SK-N-SH (cell line): Measurements from ENCODE around the gene CAPRIN2.

Experiments
- GABPA ChIP-seq: IDR thresholded peaks from 2 replicates; pipeline ENCODE4 v1.4.0; 2012; ENCODE audit warnings: low read depth, mild to moderate bottlenecking
- TF ChIP-seq, protein P1 (sequence below): fragments of 200-600 bp; sonication (generic); IDR thresholded peaks from 2 replicates; pipeline ENCODE4 v1.6.1; 2017; ENCODE audit warnings: antibody characterized with exemption, mild to moderate bottlenecking, moderate library complexity
- TF ChIP-seq, protein P2 (sequence below): IDR thresholded peaks from 2 replicates; pipeline ENCODE4; 2012

GRCh38 chr12:30740274-30740673, 14.5 kb downstream of the CAPRIN2 start:
- no peak for TF ChIP-seq GABPA
- TF ChIP-seq, protein P1, sequence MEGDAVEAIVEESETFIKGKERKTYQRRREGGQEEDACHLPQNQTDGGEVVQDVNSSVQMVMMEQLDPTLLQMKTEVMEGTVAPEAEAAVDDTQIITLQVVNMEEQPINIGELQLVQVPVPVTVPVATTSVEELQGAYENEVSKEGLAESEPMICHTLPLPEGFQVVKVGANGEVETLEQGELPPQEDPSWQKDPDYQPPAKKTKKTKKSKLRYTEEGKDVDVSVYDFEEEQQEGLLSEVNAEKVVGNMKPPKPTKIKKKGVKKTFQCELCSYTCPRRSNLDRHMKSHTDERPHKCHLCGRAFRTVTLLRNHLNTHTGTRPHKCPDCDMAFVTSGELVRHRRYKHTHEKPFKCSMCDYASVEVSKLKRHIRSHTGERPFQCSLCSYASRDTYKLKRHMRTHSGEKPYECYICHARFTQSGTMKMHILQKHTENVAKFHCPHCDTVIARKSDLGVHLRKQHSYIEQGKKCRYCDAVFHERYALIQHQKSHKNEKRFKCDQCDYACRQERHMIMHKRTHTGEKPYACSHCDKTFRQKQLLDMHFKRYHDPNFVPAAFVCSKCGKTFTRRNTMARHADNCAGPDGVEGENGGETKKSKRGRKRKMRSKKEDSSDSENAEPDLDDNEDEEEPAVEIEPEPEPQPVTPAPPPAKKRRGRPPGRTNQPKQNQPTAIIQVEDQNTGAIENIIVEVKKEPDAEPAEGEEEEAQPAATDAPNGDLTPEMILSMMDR, result no peak
- TF ChIP-seq, protein P2, sequence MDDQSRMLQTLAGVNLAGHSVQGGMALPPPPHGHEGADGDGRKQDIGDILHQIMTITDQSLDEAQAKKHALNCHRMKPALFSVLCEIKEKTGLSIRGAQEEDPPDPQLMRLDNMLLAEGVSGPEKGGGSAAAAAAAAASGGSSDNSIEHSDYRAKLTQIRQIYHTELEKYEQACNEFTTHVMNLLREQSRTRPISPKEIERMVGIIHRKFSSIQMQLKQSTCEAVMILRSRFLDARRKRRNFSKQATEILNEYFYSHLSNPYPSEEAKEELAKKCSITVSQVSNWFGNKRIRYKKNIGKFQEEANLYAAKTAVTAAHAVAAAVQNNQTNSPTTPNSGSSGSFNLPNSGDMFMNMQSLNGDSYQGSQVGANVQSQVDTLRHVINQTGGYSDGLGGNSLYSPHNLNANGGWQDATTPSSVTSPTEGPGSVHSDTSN, result no peak
